ENCODE results near the gene HEXD. TPM values are rescaled to one million over a fixed set of nuclear protein-coding genes. Genes with fewer than 3 reads are reported as not detected.
A peak's percentile ranks its signal among the peaks of the same experiment; 100 is the strongest.

HEXD gene
- total and polyA plus RNA-seq, 10 of the 15 experiments (the other 5 are each of a cell fraction or from before 2014, with no cell fraction given) = 1.6 to 24.2 (median 7.0) TPM

GRCh38 chr17:82380860-82381702 is 37.1 kb upstream of the HEXD start:
- POLR2A ChIA-PET = no interaction called here
- no peaks in the 10 kb centered on the region for H3K4me1 ChIP-seq (ENCODE audit: control insufficient read depth, insufficient read depth, low read length)
- no peak overlapping the region for H3K27ac ChIP-seq (ENCODE audit: control insufficient read depth, insufficient read depth)
- intact Hi-C loops (cut with micrococcal nuclease; ENCODE audit: unreplicated experiment) (no loop called here), in situ Hi-C loops (cut with MboI) (no loop called here)
- ATAC-seq (no peak), DNase-seq (ENCODE audit: low read depth, low spot score) (no peak), FAIRE-seq (peak; percentile 31)
- no peak overlapping the region for H3K4me2 ChIP-seq (ENCODE audit: control insufficient read depth, insufficient read depth)
- no TSS peak for BruUV-seq (replicated peaks)
- CTCF ChIA-PET = no interaction called here
- SMC1A ChIA-PET (ENCODE audit: uncharacterized antibody, unreplicated experiment) = no interaction called here
- 52% methylated on average over 23 of the region's 23 CpGs for WGBS (ENCODE audit: insufficient coverage, insufficient replicate concordance, low lambda C conversion rate, missing lambda C conversion rate)
- H3K27me3 ChIP-seq (replicated peaks in 1 of 2; ENCODE audit: control insufficient read depth in 2 of 2, insufficient read depth in 2 of 2, low read length in 1 of 2) = no peaks in the 10 kb centered on the region; a peak in 1 of 4 replicates
- H3K36me3 ChIP-seq (ENCODE audit: control insufficient read depth in 2 of 2, insufficient read depth in 2 of 2, low read length in 1 of 2) = no peaks in the 10 kb centered on the region
- no peak overlapping the region for H3K4me3 ChIP-seq
- H3K9me3 ChIP-seq (replicated peaks; ENCODE audit: control insufficient read depth, insufficient read depth, low read length) = no peaks in the 10 kb centered on the region
- no peak overlapping the region for H3K9ac ChIP-seq (ENCODE audit: control insufficient read depth, insufficient read depth, low read length)
- RAD21 ChIA-PET (ENCODE audit: unreplicated experiment) = no interaction called here
- H2AFZ ChIP-seq (ENCODE audit: control insufficient read depth, low read depth, low read length) = no peak overlapping the region
- H3K79me2 ChIP-seq (ENCODE audit: control insufficient read depth, insufficient read depth, low read length) = no peaks in the 10 kb centered on the region
- H4K20me1 ChIP-seq (ENCODE audit: control insufficient read depth, insufficient read depth) = no peaks in the 10 kb centered on the region
- TF ChIP-seq HDGF (IDR thresholded peaks at IDR 0.05) (no peak), ZNF217 (IDR thresholded peaks at IDR 0.05) (no peak), ZNF622 (IDR thresholded peaks at IDR 0.05) (no peak), IKZF2 (IDR thresholded peaks at IDR 0.05) (peak in 1 of 2 experiments; percentile 26; a peak in 1 of 4 replicates), IKZF1 (conservative IDR thresholded peaks at IDR 0.05) (peak; percentile 17; the same call in 1 of the 2 replicates), SMAD1 (IDR thresholded peaks at IDR 0.05; ENCODE audit: low read depth, partially characterized antibody) (no peak), CREM (IDR thresholded peaks at IDR 0.05; ENCODE audit: low read depth) (no peak), RBBP5 (conservative IDR thresholded peaks at IDR 0.05) (no peak), ASH2L (IDR thresholded peaks at IDR 0.05; ENCODE audit: borderline replicate concordance, low read depth) (no peak), POLR2AphosphoS2 (IDR thresholded peaks at IDR 0.05; ENCODE audit: low read depth, low read length) (no peak), GABPA (IDR thresholded peaks at IDR 0.05; ENCODE audit: low read depth) (no peak), ETV6 (conservative IDR thresholded peaks at IDR 0.05 in 1 of 2, IDR thresholded peaks at IDR 0.05 in 1 of 2; ENCODE audit: borderline replicate concordance in 1 of 2, low read depth in 1 of 2) (no peak), NR2F1 (conservative IDR thresholded peaks at IDR 0.05) (no peak), NFXL1 (IDR thresholded peaks at IDR 0.05; ENCODE audit: borderline replicate concordance) (no peak), PBX3 (IDR thresholded peaks at IDR 0.05; ENCODE audit: insufficient replicate concordance, low read depth, low read length) (no peak), BCL3 (IDR thresholded peaks at IDR 0.05; ENCODE audit: borderline replicate concordance, insufficient read depth, low read depth, low read length, poor library complexity, severe bottlenecking) (peak; percentile 95), NRF1 (conservative IDR thresholded peaks at IDR 0.05; ENCODE audit: low read depth, low read length) (no peak), KLF5 (IDR thresholded peaks at IDR 0.05; ENCODE audit: partially characterized antibody) (no peak), TCF3 (IDR thresholded peaks at IDR 0.05; ENCODE audit: borderline replicate concordance, insufficient read depth, low read depth, low read length) (peak; percentile 73; the same call in 1 of the 2 replicates), BCLAF1 (IDR thresholded peaks at IDR 0.05) (no peak)

Data from GM12878 (cell line).